Tibial nerve (tissue), 4 donors: ENCODE data around the gene CFAP45.

Experiments used
- CTCF ChIP-seq, 5 experiments: fragments of 200-600 bp in 3 of 5; fragments of 450-650 bp in 2 of 5; sonication (generic) in 3 of 5; IDR thresholded peaks; one replicate each; pipeline ENCODE4 v1.5.1; 2016 to 2019; ENCODE audit warnings: antibody characterized with exemption in 5 of 5, mild to moderate bottlenecking in 3 of 5, moderate library complexity in 2 of 5
- EP300 ChIP-seq, 2 donors: sonication (generic); formaldehyde crosslinking; IDR thresholded peaks; one replicate each; pipeline ENCODE4 v1.6.1; 2017; ENCODE audit warnings: antibody characterized with exemption in 2 of 2, mild to moderate bottlenecking in 1 of 2
- POLR2A ChIP-seq, 2 donors: fragments of 450-650 bp; IDR thresholded peaks; one replicate each; pipeline ENCODE4 v1.6.1; 2017; ENCODE audit warnings: antibody characterized with exemption in 2 of 2, mild to moderate bottlenecking in 2 of 2, moderate library complexity in 2 of 2

DNA sequence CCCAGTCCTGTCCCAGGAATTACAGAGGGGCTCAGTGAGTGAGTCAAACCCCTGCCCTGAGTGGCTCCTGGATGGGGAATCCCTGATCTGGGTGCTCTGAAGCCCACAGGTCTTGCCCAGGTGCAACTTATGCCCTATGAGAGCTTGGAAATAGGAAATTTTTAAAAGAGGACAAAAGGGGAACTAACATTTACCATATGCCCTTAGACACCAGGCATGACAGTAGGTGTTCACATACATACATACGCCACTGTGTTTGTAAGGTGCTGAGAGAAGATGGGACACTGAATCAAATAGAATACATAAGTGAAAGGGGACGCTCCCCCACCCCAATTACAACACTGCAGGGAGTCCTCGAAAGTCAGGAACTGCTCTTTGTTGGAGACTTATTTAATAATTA is 1.4 kb downstream of the CFAP45 start:
- TF ChIP-seq POLR2A (IDR thresholded peaks at IDR 0.05) (no peak), CTCF (IDR thresholded peaks at IDR 0.05) (no peak), EP300 (IDR thresholded peaks at IDR 0.05) (no peak)
